Choroid plexus epithelial cell (primary cell): ENCODE measurements around the gene GMEB2.

ENCODE experiments used
- DNase-seq: peaks from one replicate; pipeline ENCODE4 v3.0.0-alpha.2; 2010; ENCODE audit warnings: low read depth
- H3K4me3 ChIP-seq: 2 replicates; pipeline ENCODE4 v1.5.1; 2011; ENCODE audit warnings: low read depth, mild to moderate bottlenecking, control low read depth, low read length, moderate library complexity
- CTCF ChIP-seq: conservative IDR thresholded peaks from 2 replicates; pipeline ENCODE4 v1.5.1; 2011; ENCODE audit warnings: low read depth, mild to moderate bottlenecking, control low read depth, inconsistent platforms, low read length, moderate library complexity

The GMEB2 gene

GRCh38 chr20:63586797-63587196 is 40.1 kb downstream of the GMEB2 start:
- DNase-seq, result no peak
- H3K4me3 ChIP-seq, result no peak overlapping the region

GRCh38 chr20:63585616-63586565 is 41.0 kb downstream of the GMEB2 start:
- H3K4me3 ChIP-seq, result no peak overlapping the region
- no peak for DNase-seq
- no peak for TF ChIP-seq CTCF

More at GRCh38 chr20:63586797-63587196, 40.1 kb downstream of the GMEB2 start:
- TF ChIP-seq CTCF, result no peak

GRCh38 chr20:63582382-63583063 is 44.4 kb downstream of the GMEB2 start:
- no peak for DNase-seq
- TF ChIP-seq CTCF, result no peak
- H3K4me3 ChIP-seq, result peak overlapping the region; percentile 17

- peak; percentile 83 for DNase-seq
- peak; percentile 84 for TF ChIP-seq CTCF
- no peak overlapping the region for H3K4me3 ChIP-seq
Observed at GRCh38 chr20:63580796-63581461, 46.0 kb downstream of the GMEB2 start.

GRCh38 chr20:63579017-63579694 is 47.7 kb downstream of the GMEB2 start:
- no peak overlapping the region for H3K4me3 ChIP-seq
- TF ChIP-seq CTCF, result no peak
- DNase-seq, result no peak

- TF ChIP-seq CTCF, result no peak
- H3K4me3 ChIP-seq, result no peak overlapping the region
- no peak for DNase-seq
Observed at GRCh38 chr20:63578224-63579016, 48.5 kb downstream of the GMEB2 start.
